NCI-H82 (cell line): ENCODE data around the gene VRK2.

ENCODE experiments used
- DNase-seq: peaks from one replicate; lab custom pipeline; 2025; lab: John Stamatoyannopoulos, UW

Gene VRK2

GRCh38 chr2:58046585-58047372, at the start of gene VRK2:
Gene VRK2, plus strand, starts transcription at chr2:58046806. Its CDS starts 2,026 bp downstream, at chr2:58048832.
- DNase-seq = peak; percentile 86

- no peak for DNase-seq
These were observed 40.2 kb upstream of the VRK2 start for GRCh38 chr2:58006256-58006951.

DNA sequence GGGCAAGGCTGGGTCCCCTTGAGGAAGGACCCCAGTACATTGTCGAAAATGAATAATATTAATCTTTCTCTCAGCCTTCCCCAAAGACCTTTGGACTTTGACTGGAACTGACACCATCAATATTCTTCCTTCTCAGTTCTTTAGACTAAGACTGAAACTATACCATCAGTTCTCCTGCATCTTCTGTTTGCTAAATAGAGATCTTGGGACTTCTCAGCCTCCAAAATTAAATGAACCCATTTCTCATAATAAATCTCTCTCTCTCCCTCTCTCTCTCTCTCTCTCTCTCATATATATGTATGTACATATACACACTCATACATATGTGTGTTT, 39.7 kb upstream of the VRK2 start:
- DNase-seq = no peak

DNA sequence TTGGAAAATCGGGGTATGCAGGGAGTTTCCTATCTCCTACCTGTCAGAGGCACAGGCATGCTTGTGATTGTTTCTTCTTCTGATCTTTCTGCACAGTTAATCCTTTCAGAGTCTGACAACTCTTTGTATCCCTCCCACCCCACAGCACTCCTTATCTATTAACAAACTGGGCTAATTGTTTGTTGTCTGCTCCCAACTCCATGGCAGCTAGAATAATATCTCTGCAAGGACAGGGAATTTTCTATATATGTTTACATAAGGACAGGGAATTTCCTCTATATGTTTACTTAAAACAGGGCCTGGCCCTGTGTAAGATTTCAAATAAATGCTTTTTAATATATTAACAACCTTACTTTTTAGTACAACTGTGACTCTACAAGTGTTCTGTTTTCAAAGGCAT, 36.0 kb upstream of the VRK2 start:
- DNase-seq = no peak

- DNase-seq = no peak
These were observed 27.4 kb upstream of the VRK2 start for GRCh38 chr2:58019229-58019628.

DNA sequence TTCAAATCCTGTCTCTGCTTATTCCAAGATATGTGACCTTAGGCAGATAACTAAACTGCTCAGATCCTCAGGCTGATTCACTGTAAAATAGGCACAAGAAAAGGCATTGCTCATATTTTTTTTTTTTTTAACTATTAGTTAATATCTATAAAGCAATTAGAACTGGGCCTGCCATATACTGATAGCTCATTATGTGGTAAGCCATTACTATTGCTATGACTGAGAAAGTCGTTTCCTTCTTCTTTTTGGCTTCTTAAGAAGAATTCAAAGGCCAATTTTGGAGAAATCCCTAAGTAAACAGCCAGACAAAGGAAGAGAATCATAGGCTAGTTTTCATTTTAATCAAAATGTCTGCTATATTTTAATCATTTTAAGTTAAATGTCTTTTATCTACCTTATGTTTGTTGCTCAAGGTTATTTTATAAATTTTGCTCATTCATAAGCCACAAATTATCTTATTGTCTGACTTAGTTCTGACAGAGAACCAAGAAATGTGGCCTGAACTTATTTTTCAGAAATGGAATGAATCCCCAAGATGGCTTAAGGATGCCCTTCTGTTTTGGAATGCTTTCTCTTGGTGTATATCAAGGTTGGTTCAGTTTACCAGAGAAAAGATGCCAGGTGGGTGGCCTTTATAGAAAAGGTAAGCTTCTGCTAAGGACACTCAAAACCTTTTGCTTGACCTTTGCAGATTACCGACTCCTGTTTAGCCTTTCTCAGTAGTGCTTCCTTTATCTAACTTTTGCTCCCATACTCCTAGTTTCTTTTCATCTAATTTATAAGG, 21.3 kb upstream of the VRK2 start:
- no peak for DNase-seq

- DNase-seq = no peak
These were observed 19.6 kb upstream of the VRK2 start for GRCh38 chr2:58027029-58027428.

- DNase-seq = no peak
These were observed 15.8 kb upstream of the VRK2 start for GRCh38 chr2:58030771-58031170.

DNA sequence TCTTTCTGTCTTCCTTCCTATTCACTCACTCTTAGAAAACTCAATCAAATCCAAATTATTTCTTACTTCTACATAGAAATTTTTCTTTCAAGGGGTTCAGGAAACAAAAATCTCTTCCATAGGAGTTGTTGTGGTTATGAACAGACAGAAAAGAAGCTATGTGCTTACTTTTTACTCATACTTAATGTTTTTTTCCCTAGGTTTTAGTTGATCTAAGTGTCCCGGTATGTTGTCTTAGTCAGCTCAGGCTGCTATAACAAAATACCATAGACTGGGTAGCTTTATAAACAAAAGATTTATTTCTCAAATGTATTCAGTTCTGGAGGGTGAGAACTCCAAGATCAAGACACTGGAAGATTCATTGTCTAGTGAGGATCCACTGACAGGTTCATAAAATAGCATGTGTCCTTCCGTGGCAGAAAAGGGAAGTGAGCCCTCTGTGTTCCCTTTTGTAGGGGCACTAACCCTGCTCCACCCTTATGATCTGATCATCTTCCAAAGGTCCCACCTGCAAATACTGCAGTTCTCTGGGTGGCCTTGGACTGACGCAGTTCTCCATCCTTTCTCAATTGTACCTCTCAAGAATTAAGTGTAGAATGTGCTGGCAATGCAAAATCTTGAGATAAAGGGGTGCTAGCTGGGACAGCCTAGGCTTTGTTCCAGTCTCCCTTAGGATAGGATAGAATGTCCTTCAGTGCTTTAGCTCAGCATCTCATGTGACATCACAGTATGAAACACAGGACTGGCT, 14.4 kb upstream of the VRK2 start:
- DNase-seq = no peak

DNA sequence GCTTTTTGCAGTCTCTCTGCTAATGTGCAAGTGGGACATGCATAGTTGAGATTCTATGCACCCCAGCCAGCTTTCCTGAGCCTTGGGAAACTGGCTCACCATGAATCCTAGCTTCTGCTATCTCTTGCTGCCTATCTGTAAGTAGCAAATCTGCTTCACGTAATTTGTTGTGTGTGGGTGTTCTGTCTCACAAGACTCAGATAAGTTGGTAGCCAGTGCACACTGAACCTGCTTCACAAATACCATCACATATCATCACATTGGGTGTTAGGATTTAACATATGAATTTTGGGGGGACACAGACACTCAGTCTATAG, 13.9 kb upstream of the VRK2 start:
- DNase-seq = no peak

DNA sequence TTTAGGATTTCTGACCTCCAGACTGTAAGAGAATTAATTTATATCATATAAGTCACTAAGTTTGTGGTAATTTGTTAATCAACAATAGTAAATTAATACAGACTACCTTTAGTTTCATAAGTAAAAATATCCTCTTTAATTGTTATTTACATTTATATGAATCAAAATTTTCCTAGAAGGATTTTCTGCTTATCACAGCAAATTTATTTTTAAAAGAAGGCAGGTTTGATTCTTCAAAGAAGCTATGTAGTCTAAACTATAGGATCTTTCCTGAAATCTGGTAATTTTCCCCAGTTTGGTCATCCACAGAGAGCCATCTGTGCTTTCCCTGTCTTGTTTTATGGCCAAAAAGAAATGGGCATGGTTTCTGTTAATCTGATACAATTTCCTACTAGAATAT, 13.1 kb upstream of the VRK2 start:
- DNase-seq = no peak

- no peak for DNase-seq
These were observed 11.3 kb upstream of the VRK2 start for GRCh38 chr2:58035352-58035751.

DNA sequence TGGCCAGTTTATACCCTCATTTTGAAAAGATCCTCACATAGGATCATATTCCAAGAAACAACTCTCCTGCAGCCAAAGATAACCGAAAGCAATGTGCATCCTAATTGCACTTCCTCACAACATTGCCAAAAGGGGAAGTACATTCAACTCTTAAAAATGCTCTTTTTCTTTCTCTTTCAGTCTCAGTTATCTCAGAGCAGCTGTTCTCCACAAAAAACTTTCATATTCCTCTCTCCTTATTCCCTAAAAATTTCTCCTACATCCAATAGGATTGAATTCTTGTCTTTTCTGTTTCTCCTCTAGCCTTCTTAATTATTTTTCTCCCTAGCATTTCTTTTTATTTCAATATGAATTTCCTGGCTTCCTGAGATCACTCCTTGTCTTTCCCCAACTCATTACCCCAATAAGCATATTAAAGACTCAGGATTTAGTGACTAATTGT, 7.4 kb upstream of the VRK2 start:
- no peak for DNase-seq

DNA sequence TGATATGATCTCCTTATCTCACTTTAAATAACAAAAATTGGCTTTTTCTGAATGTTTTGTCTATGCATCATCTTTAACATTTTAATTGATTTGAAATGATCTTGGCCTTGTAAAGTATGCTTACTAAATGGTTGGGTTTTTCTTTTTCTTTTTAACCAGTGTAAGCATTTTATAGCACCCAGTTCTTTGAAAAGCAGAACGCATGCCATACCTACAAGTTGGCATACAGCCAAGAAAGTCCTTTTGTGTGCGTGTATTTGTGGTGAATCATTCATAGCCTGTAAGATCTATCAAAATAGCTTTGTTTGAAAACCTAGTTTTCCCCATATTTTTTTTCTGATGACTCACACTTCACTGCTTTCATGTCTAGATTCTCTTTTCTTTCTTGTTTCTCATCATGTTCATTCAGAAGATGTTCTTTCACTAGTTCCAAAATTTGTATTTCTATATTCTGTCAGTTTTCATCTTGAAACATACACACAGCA, 4.1 kb upstream of the VRK2 start:
- DNase-seq = peak; percentile 26

DNA sequence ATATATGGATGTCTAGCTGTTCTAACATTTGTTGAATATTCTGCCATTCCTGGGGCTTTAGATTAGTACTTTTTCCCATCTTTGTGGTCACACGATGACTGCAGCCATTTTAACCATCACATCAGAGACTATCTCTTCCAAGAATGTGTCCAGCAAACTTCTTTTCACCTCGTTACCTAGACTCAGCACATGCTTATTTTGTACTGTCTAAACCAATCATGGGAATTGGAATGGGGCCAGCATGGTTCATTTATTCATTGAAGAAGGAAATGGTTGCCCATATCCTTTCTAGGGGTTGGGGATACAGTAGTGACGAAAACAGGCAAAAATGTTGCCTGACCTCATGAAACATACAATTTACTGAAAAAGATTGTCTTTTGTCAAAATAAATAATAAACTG, 2.5 kb upstream of the VRK2 start:
- no peak for DNase-seq

DNA sequence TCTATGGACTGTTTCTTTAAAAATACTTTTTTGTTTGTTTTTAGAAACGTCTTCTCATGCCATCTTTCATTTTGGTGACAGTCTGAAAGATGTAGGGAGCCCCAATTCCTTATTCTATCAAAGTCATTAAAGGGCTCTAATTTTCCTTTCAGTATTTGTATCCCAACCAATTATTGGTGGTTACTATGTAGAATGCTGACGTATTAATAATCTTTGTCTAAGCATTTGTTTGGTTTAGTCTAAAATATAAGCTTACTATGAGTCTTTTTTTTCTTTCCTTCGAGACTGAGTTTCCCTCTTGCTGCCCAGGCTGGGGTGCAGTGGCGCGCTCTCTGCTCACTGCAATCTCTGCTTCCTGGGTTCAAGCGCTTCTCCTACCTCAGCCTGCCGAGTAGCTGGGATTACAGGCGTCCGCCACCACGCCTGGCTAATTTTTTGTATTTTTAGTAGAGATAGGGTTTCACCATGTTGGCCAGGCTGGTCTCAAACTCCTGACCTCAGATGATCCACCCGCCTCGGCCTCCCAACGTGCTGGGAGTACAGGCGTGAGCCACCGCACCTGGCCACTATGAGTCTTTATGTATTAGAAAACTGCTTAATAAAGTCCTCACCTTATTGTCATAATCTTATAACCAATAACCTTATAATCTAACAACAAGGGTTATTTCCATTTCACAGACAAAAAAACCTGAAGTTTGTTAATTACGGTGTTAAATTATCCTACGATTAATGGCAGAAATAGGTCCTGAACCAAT, 849 bp upstream of the VRK2 start:
- DNase-seq = no peak

DNA sequence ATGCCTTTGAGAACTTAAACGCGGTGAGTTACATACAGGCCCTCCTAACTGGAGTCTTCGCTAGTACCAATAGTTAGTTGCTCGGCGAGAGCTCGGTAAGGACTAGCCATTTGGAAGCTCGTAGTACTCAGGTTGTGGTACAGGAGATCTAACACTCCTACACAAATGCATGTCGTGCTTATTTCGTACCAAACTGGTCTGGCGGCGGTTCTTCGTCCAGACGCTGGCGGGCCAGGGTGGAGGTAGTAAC, 346 bp upstream of the VRK2 start:
- DNase-seq = no peak

DNA sequence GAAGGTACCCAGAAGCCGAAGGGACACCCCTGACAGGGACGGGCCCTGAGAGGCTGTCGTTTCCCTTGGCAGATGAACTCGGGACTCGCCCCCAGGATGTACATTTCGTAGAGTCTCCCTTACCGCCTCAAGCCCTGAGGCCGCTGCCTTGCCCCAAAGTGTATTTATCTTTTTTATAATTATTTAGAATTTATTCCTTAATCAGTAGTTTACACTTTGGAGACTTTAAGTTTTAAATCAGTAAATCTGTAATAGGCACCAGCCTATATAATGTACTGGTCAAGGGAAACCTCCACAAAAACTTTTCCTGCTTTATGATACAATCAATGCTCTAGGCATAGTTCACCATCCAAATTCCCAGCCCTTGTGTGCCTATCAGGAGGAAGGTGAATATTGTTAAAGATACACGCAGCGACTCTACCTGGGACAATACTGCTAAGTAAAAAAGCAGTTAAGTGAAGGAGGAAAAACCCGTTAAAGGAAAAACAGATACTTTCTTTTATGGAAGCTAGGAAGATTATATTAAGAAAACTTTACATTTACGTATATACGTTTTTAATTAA, 848 bp downstream of the VRK2 start:
- DNase-seq = no peak

DNA sequence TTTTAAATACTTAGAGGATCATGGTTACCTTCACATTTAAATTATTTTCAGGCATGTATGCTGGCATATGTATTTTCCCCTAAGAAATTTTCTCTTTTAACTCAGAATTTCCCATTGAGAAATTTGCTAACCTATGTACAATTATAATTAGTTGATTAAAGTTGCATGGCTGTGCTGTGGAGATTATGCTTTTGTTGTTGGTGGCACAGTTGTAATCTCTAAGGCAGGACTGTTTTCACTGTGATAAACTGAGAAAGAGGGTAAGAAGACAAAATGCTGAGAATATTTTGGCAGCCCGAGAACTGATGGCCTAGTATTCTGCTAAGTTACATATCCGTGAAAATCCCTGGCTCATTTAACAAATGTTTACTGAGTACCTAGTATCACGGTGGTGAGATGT, 1.4 kb downstream of the VRK2 start:
- DNase-seq = no peak

DNA sequence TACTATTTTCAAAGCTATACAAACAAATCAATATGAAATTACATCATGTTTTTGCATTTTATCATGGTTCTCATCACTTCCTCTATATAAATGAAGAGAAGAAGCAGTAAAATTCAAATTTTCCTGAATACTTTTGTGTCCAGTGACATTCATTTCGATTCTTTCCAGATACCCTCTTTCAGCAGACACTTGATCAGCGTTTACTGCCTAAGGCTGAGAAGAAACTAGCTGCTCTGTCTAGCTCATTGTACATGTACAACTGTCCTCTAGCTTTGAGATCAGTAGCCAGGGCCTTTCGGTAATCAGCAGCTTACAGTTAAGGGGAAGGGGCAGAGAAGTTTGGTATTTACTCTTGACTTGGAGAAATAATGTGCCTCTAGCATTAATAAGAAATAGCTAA, 4.8 kb downstream of the VRK2 start:
- DNase-seq = no peak

- no peak for DNase-seq
These were observed 6.4 kb downstream of the VRK2 start for GRCh38 chr2:58052978-58053377.

DNA sequence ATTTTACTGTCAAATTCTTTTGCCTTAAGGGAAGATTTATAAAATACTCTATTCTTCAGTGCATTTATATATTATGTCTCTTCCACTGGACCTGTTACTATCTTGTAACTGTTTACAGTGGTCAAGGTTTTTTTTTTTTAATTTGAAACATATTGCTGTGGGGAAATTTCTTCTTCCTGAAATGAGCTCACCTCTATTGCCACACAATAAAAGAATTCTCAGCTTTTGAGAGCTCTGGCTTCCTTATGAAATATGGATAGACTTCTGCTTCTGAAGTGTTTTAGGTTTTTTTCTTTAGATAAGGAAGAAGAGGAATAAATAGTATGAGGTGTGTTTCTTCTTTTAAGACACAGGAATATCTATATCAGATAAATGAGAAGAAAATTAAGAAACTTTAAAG, 7.7 kb downstream of the VRK2 start:
- no peak for DNase-seq
